Neural cell (in vitro differentiated cells): Measurements from ENCODE around the gene SPATA2L. TPM values are rescaled to one million over a fixed set of nuclear protein-coding genes. Genes with fewer than 3 reads are reported as not detected.
"Not testable (repeated sequence)": the region's sequence is repeated elsewhere in the genome, so short reads cannot be mapped to it uniquely, and the experiment has no call there.

Experiments used
- H2AFZ ChIP-seq: fragments of 200-600, 300-800 bp; sonication (generic), shearing (Covaris generic); 2 replicates; pipeline ENCODE4 v1.6.0; 2014; ENCODE audit warnings: low read depth, mild to moderate bottlenecking, antibody characterized with exemption, low read length, moderate library complexity
- H3F3A ChIP-seq: fragments of 200-600 bp; shearing (Covaris generic); 2 replicates; pipeline ENCODE4 v1.6.1; 2016; ENCODE audit warnings: mild to moderate bottlenecking, moderate library complexity, mixed read lengths, antibody characterized with exemption, low read length; ENCODE audit not compliant: insufficient read depth, poor library complexity, severe bottlenecking
- H3K27ac ChIP-seq: fragments of 200-600, 300-800 bp; sonication (generic), shearing (Covaris generic); 2 replicates; pipeline ENCODE4 v1.5.1; 2014; ENCODE audit warnings: mild to moderate bottlenecking, low read length, moderate library complexity
- H3K27me3 ChIP-seq: fragments of 300-800, 200-600 bp; sonication (generic), shearing (Covaris generic); 2 replicates; pipeline ENCODE4 v1.6.0; 2014; ENCODE audit warnings: mild to moderate bottlenecking, low read depth, low read length, moderate library complexity; ENCODE audit not compliant: insufficient read depth
- H3K36me3 ChIP-seq: fragments of 300-800, 200-600 bp; sonication (generic), shearing (Covaris generic); 2 replicates; pipeline ENCODE4 v1.5.1; 2014; ENCODE audit warnings: mild to moderate bottlenecking, antibody characterized with exemption, low read length, moderate library complexity; ENCODE audit not compliant: insufficient read depth
- H3K4me2 ChIP-seq: fragments of 300-800, 200-600 bp; sonication (generic), shearing (Covaris generic); 2 replicates; pipeline ENCODE4 v1.6.0; 2014; ENCODE audit warnings: mild to moderate bottlenecking, low read length
- H3K4me3 ChIP-seq: fragments of 300-800, 200-600 bp; sonication (generic), shearing (Covaris generic); 2 replicates; pipeline ENCODE4 v1.5.1; 2014; ENCODE audit warnings: mild to moderate bottlenecking, low read length, moderate library complexity
- H3K79me2 ChIP-seq: fragments of 200-600 bp; shearing (Covaris generic); replicated peaks from 2 replicates; pipeline ENCODE4 v1.6.0; 2014; ENCODE audit warnings: mild to moderate bottlenecking, low read length, moderate library complexity; ENCODE audit not compliant: insufficient read depth
- H3K9ac ChIP-seq: fragments of 300-800, 200-600 bp; sonication (generic), shearing (Covaris generic); 2 replicates; pipeline ENCODE4 v1.6.1; 2016; ENCODE audit warnings: mild to moderate bottlenecking, low read length, mixed read lengths
- H3K9me2 ChIP-seq: fragments of 200-600 bp; shearing (Covaris generic); 2 replicates; pipeline ENCODE4 v1.6.1; 2016; ENCODE audit warnings: mild to moderate bottlenecking, low read length, mixed read lengths; ENCODE audit not compliant: insufficient read depth
- H3K9me3 ChIP-seq: fragments of 200-600, 300-800 bp; sonication (generic), shearing (Covaris generic); 2 replicates; pipeline ENCODE4 v1.6.1; 2016; ENCODE audit warnings: mild to moderate bottlenecking, mixed run types, low read length, moderate library complexity, mixed read lengths
- H4K20me1 ChIP-seq: fragments of 200-600 bp; shearing (Covaris generic); 2 replicates; pipeline ENCODE4 v1.6.1; 2016; ENCODE audit warnings: mild to moderate bottlenecking, mixed run types; ENCODE audit not compliant: insufficient read depth
- EP300 ChIP-seq: fragments of 450-650 bp; conservative IDR thresholded peaks from 2 replicates; pipeline ENCODE4 v1.6.1; 2014; ENCODE audit warnings: antibody characterized with exemption, mild to moderate bottlenecking, moderate library complexity; ENCODE audit not compliant: poor library complexity, severe bottlenecking
- EZH2 ChIP-seq: fragments of 200-600, 300-800 bp; shearing (Covaris generic), sonication (generic); IDR thresholded peaks from 2 replicates; pipeline ENCODE4 v1.6.1; 2014; ENCODE audit warnings: antibody characterized with exemption, low read length, borderline replicate concordance, mild to moderate bottlenecking; ENCODE audit not compliant: insufficient read depth, poor library complexity, severe bottlenecking
- MXI1 ChIP-seq: fragments of 450-650 bp; conservative IDR thresholded peaks from 2 replicates; pipeline ENCODE4 v1.6.1; 2014; ENCODE audit warnings: antibody characterized with exemption, mild to moderate bottlenecking; ENCODE audit not compliant: poor library complexity, severe bottlenecking
- POLR2AphosphoS5 ChIP-seq: IDR thresholded peaks from 2 replicates; pipeline ENCODE4 v1.6.1; 2012
- RAD21 ChIP-seq: fragments of 450-650 bp; conservative IDR thresholded peaks from 2 replicates; pipeline ENCODE4 v1.6.1; 2014; ENCODE audit warnings: antibody characterized with exemption, mild to moderate bottlenecking, moderate library complexity
- SMC3 ChIP-seq: fragments of 450-650 bp; conservative IDR thresholded peaks from 2 replicates; pipeline ENCODE4 v1.6.1; 2014; ENCODE audit warnings: antibody characterized with exemption, mild to moderate bottlenecking, moderate library complexity; ENCODE audit not compliant: poor library complexity
- TAF1 ChIP-seq: IDR thresholded peaks from 2 replicates; pipeline ENCODE4 v1.6.1; 2012; ENCODE audit warnings: low read depth
- polyA plus RNA-seq: library from polyadenylated mRNA; depleted of rRNA; stranded (reverse); fragments of >200 nt; gene quantifications from 2 replicates; pipeline ENCODE4 v1.2.3, GENCODE V29; 2014
- TF ChIP-seq, protein P1 (sequence below): fragments of 450-650 bp; IDR thresholded peaks from 2 replicates; pipeline ENCODE4 v1.5.1; 2014; ENCODE audit warnings: antibody characterized with exemption, mild to moderate bottlenecking, moderate library complexity; ENCODE audit not compliant: poor library complexity, severe bottlenecking
- TF ChIP-seq, protein P2 (sequence below): IDR thresholded peaks from 2 replicates; pipeline ENCODE4 v1.6.1; 2012; ENCODE audit warnings: borderline replicate concordance

SPATA2L gene
- polyA plus RNA-seq, 1 donor from 2014 or later: 39.1 TPM

DNA sequence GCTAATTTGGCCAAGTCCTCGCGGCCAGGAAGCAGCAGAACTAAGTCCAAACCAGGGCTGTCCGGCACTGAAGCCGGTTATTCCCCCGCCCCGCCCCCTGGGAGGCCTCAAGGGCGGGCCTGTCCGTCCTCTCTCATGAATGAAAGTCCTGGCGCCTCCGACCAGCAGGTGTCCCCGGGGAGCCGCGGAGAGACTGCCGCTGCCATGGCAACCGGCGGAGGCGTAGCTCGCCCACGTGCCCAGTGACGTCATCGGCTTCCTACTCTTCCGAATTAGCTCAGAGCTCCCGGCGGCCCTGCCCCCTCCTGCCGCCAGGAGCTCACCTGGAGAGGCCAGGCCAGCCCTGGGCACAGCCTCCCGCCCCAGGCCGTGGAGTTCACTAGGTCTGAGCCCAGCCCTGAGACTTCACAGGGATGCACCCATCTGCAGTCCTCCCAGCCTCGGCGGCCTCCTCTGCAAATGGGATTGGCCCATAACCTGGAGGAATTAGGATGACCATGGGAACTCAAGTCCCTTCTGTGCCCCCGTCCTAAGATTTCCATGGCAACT, 1.3 kb downstream of the SPATA2L start:
- no peaks in the 10 kb centered on the region for H3K9me3 ChIP-seq
- TF ChIP-seq, protein P1, sequence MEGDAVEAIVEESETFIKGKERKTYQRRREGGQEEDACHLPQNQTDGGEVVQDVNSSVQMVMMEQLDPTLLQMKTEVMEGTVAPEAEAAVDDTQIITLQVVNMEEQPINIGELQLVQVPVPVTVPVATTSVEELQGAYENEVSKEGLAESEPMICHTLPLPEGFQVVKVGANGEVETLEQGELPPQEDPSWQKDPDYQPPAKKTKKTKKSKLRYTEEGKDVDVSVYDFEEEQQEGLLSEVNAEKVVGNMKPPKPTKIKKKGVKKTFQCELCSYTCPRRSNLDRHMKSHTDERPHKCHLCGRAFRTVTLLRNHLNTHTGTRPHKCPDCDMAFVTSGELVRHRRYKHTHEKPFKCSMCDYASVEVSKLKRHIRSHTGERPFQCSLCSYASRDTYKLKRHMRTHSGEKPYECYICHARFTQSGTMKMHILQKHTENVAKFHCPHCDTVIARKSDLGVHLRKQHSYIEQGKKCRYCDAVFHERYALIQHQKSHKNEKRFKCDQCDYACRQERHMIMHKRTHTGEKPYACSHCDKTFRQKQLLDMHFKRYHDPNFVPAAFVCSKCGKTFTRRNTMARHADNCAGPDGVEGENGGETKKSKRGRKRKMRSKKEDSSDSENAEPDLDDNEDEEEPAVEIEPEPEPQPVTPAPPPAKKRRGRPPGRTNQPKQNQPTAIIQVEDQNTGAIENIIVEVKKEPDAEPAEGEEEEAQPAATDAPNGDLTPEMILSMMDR: peak; percentile 77
- TF ChIP-seq POLR2AphosphoS5: peak; percentile 82
- no peak for TF ChIP-seq EZH2
- no peak for TF ChIP-seq TAF1
- peak; percentile 39 for TF ChIP-seq MXI1
- peak; percentile 57 for TF ChIP-seq EP300
- peak; percentile 62 for TF ChIP-seq RAD21
- peak; percentile 71 for TF ChIP-seq SMC3
- TF ChIP-seq, protein P2, sequence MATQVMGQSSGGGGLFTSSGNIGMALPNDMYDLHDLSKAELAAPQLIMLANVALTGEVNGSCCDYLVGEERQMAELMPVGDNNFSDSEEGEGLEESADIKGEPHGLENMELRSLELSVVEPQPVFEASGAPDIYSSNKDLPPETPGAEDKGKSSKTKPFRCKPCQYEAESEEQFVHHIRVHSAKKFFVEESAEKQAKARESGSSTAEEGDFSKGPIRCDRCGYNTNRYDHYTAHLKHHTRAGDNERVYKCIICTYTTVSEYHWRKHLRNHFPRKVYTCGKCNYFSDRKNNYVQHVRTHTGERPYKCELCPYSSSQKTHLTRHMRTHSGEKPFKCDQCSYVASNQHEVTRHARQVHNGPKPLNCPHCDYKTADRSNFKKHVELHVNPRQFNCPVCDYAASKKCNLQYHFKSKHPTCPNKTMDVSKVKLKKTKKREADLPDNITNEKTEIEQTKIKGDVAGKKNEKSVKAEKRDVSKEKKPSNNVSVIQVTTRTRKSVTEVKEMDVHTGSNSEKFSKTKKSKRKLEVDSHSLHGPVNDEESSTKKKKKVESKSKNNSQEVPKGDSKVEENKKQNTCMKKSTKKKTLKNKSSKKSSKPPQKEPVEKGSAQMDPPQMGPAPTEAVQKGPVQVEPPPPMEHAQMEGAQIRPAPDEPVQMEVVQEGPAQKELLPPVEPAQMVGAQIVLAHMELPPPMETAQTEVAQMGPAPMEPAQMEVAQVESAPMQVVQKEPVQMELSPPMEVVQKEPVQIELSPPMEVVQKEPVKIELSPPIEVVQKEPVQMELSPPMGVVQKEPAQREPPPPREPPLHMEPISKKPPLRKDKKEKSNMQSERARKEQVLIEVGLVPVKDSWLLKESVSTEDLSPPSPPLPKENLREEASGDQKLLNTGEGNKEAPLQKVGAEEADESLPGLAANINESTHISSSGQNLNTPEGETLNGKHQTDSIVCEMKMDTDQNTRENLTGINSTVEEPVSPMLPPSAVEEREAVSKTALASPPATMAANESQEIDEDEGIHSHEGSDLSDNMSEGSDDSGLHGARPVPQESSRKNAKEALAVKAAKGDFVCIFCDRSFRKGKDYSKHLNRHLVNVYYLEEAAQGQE: no peak
- peak overlapping the region; percentile 91 for H3K9ac ChIP-seq
- H3K4me2 ChIP-seq: peak overlapping the region; percentile 77
- H3K36me3 ChIP-seq: no peaks in the 10 kb centered on the region
- H3K4me3 ChIP-seq: peak overlapping the region; percentile 96
- no peak overlapping the region for H2AFZ ChIP-seq
- H3K27me3 ChIP-seq: no peaks in the 10 kb centered on the region
- no peaks in the 10 kb centered on the region for H3K9me2 ChIP-seq
- H4K20me1 ChIP-seq: no peaks in the 10 kb centered on the region
- H3F3A ChIP-seq: no peaks in the 10 kb centered on the region
- H3K79me2 ChIP-seq: no peaks in the 10 kb centered on the region
- H3K27ac ChIP-seq: peak overlapping the region; percentile 88

DNA sequence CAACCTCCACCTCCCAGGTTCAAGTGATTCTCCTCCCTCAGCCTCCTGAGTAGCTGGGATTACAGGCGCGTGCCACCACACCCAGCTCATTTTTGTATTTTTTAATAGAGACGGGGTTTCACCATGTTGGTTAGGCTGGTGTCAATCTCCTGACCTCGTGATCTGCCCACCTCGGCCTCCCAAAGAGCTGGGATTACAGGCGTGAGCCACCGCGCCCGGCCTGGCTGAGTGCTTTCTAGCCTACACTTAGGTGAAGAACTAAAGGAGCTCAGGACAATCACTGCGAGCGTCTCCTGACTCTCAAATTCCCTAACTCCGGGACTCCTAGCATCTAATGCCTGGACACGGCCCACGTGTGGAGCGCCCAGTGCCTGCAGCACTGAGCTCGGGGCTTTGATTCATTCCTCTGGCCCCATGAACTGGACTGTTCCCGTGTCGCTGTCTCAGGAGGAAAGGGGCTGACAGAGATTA, 1.8 kb downstream of the SPATA2L start:
- not testable (repeated sequence) for H4K20me1 ChIP-seq, H3K9me2 ChIP-seq, H2AFZ ChIP-seq, H3F3A ChIP-seq, H3K27me3 ChIP-seq, H3K79me2 ChIP-seq, H3K36me3 ChIP-seq, H3K9me3 ChIP-seq
- H3K4me2 ChIP-seq: peak overlapping the region; percentile 57
- peak overlapping the region; percentile 91 for H3K9ac ChIP-seq
- peak overlapping the region; percentile 88 for H3K27ac ChIP-seq
- peak overlapping the region; percentile 96 for H3K4me3 ChIP-seq

DNA sequence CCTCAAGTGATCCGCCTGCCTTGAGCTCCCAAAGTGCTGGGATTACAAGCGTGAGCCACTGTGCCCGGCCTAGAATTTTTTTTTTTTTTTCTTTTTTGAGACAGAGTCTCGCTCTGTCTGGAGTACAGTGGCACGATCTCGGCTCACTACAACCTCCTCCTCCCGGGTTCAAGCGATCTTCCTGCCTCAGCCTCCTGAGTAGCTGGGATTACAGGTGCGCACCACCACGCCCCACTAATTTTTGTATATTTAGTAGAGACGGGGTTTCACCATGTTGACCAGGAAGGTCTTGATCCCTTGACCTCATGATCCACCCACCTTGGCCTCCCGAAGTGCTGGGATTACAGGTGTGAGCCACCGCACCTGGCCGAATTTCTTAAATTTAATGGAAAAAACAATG, 2.8 kb downstream of the SPATA2L start:
- not testable (repeated sequence) for H3K27ac ChIP-seq, H4K20me1 ChIP-seq, H2AFZ ChIP-seq, H3K9me2 ChIP-seq, H3K4me3 ChIP-seq, H3K79me2 ChIP-seq, H3K9ac ChIP-seq, H3K27me3 ChIP-seq, H3K4me2 ChIP-seq, H3K9me3 ChIP-seq, H3F3A ChIP-seq, H3K36me3 ChIP-seq
